Lower leg skin (tissue), 4 donors: ENCODE data around the gene LANCL2. TPM values are rescaled to one million over a fixed set of nuclear protein-coding genes. Genes with fewer than 3 reads are reported as not detected.

Experiments used
- DNase-seq, 2 donors: peaks; one replicate each; pipeline ENCODE4 v3.0.0-alpha.2; 2019; ENCODE audit warnings: low spot score in 2 of 2
- H3K4me3 ChIP-seq: fragments of 200-600 bp; sonication (generic); 2 replicates; pipeline ENCODE4 v1.5.1; 2017; ENCODE audit warnings: mild to moderate bottlenecking, low read depth; ENCODE audit not compliant: poor library complexity, severe bottlenecking
- POLR2A ChIP-seq, 2 donors: fragments of 450-650 bp; IDR thresholded peaks; one replicate each; pipeline ENCODE4 v1.6.1; 2016 to 2017; ENCODE audit warnings: antibody characterized with exemption in 2 of 2, mild to moderate bottlenecking in 1 of 2, moderate library complexity in 1 of 2
- WGBS, 2 donors: methylation state at CpG; one replicate each; pipeline ENCODE4 v1.1.5; 2018; 5-methylcytosine and 5-hydroxymethylcytosine counted together
- intact Hi-C: fragments of 100-400 bp; cut with DNase I; formaldehyde crosslinking; loops from one replicate; pipeline ENCODE4 v1.15.0; 2023; ENCODE audit warnings: low total_unique reads
- total RNA-seq, 4 donors: library from RNA; depleted of rRNA; stranded (reverse); fragments of >200 nt; gene quantifications; one replicate each; pipeline ENCODE4 v1.1.0, GENCODE V29; 2016
- TF ChIP-seq, protein P1 (sequence below), 3 donors: fragments of 450-650 bp; IDR thresholded peaks; one replicate each; pipeline ENCODE4 v1.5.1; 2016; ENCODE audit warnings: antibody characterized with exemption in 3 of 3, mild to moderate bottlenecking in 3 of 3, moderate library complexity in 2 of 3

Gene LANCL2
- total RNA-seq, 4 donors from 2014 or later, result 7.7 to 13.4 (median 11.4) TPM

DNA sequence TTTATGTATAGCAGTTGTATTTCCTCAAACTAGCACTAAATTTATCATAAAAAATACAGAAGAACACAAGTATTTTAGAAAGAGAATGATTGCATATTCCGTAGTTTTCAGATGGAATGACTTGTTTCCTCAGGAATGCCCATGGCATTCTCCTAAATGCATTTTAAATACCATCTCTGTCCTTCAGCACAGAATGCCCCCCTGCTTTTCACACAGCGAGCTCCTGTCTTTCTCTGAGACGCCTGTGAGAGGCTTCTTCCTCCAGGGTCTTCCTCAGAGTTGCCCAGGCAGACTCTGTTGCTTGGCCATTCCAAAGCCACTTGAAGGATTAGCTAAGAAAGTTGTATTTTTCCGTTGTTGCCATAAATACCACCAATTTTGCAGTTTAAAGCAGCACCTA, 10.1 kb downstream of the LANCL2 start:
- intact Hi-C loops, result no loop called here
- TF ChIP-seq, protein P1, sequence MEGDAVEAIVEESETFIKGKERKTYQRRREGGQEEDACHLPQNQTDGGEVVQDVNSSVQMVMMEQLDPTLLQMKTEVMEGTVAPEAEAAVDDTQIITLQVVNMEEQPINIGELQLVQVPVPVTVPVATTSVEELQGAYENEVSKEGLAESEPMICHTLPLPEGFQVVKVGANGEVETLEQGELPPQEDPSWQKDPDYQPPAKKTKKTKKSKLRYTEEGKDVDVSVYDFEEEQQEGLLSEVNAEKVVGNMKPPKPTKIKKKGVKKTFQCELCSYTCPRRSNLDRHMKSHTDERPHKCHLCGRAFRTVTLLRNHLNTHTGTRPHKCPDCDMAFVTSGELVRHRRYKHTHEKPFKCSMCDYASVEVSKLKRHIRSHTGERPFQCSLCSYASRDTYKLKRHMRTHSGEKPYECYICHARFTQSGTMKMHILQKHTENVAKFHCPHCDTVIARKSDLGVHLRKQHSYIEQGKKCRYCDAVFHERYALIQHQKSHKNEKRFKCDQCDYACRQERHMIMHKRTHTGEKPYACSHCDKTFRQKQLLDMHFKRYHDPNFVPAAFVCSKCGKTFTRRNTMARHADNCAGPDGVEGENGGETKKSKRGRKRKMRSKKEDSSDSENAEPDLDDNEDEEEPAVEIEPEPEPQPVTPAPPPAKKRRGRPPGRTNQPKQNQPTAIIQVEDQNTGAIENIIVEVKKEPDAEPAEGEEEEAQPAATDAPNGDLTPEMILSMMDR (IDR thresholded peaks at IDR 0.05), result no peak
- no peak for TF ChIP-seq POLR2A (IDR thresholded peaks at IDR 0.05)
- H3K4me3 ChIP-seq, result no peak overlapping the region
- no peak for DNase-seq
- 84 to 94% methylated on average over 4 of the region's 4 CpGs for WGBS, 2 donors

DNA sequence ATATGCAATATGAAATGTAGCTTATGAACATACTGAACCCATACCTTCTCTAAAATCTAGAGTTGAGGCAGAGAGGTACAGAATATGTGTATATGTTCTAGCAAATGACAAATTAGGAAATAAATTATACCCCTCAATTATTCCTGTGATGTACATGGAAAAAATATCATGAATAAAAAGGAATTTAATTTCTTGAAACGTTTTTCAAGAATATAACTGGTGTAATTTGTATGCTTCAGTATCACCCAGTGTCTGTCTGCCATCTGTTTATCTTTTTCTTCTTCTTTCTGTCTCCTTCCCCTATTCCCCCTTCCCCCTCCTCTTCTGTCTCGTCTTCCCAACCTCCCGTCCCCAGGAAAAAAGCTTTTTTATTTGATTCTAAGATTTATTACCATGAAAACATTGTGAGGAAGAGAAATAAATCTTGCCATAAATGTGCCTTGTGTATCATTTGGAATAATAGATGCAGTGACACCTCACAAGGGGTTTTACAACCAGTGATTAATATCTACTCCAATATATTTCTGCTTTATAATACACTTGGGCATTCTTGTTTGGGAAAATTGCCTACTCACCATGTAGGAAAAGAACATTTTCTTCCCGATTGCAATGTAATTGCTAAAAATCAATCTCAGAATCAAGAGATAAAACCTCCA, 12.2 kb downstream of the LANCL2 start:
- no peak for TF ChIP-seq POLR2A (IDR thresholded peaks at IDR 0.05)
- TF ChIP-seq, protein P1 (IDR thresholded peaks at IDR 0.05), result no peak
- DNase-seq, result no peak
- 65 to 67% methylated on average over 4 of the region's 4 CpGs for WGBS, 2 donors
- intact Hi-C loops, result no loop called here
- H3K4me3 ChIP-seq, result no peak overlapping the region

DNA sequence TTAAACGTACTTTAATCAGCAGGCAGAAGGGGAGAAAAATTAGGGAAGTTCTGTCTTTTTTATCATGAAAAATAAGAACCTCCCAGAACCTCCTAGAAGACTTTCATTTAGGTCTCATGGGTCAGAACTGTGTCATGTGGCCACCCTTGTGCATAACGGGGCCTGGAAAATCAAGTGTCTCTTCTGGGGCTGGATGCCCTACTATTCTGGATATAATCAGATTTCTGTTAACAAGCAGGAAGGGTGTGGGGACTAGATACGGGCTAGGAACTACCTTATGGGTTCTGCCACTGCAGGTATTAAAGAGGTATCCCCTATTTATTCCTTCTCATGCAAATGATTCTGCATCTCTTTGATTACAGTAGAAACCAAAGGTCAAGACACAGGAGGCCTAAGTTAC, 14.1 kb downstream of the LANCL2 start:
- TF ChIP-seq, protein P1 (IDR thresholded peaks at IDR 0.05), result no peak
- TF ChIP-seq POLR2A (IDR thresholded peaks at IDR 0.05), result no peak
- intact Hi-C loops, result no loop called here
- no peak for DNase-seq
- H3K4me3 ChIP-seq, result no peak overlapping the region
- 70 to 89% methylated on average over 3 of the region's 3 CpGs for WGBS, 2 donors

DNA sequence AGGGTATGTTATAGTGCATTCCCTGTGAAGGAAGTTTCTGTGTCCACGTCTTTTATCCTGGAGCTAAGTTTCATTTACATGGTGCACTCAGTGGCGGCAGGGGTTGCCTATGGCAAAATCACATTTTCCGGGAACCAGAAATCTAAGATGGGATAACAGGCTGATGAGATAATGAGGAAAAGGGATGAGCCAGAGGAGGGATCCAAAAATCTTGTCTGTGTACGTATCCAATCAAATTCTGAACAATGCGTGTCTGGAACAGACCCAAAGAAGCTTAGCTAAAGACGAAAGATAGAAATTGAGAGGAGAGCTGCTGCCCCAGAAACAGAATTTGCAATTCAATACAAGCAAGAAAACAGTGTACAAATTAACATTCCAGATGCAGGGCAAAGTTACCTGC, 16.1 kb downstream of the LANCL2 start:
- TF ChIP-seq, protein P1 (IDR thresholded peaks at IDR 0.05), result no peak
- 52 to 79% methylated on average over 6 of the region's 6 CpGs for WGBS, 2 donors
- intact Hi-C loops, result no loop called here
- H3K4me3 ChIP-seq, result no peak overlapping the region
- no peak for DNase-seq

DNA sequence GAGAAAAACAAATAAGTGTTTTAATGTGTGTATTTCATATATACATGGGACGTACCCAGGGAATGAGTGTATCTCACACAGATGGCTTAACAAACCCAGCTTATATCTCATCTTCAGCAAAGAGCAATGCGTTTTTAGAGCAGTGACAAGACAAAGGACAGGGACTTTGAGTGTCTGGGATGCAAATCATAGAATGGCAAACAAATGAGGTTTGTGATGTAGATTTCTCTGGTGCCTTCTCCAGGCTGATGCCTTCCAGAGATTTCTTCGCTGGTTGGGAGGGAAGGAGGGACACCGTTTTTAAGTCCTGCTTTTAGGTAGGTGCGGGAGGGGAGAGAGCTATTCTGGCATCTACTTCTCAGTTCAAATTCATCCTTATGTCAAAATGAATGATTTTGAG, 16.6 kb downstream of the LANCL2 start:
- TF ChIP-seq POLR2A (IDR thresholded peaks at IDR 0.05), result no peak
- TF ChIP-seq, protein P1 (IDR thresholded peaks at IDR 0.05), result no peak
- intact Hi-C loops, result no loop called here
- DNase-seq, result no peak
- 68 to 92% methylated on average over 5 of the region's 5 CpGs for WGBS, 2 donors
- no peak overlapping the region for H3K4me3 ChIP-seq

DNA sequence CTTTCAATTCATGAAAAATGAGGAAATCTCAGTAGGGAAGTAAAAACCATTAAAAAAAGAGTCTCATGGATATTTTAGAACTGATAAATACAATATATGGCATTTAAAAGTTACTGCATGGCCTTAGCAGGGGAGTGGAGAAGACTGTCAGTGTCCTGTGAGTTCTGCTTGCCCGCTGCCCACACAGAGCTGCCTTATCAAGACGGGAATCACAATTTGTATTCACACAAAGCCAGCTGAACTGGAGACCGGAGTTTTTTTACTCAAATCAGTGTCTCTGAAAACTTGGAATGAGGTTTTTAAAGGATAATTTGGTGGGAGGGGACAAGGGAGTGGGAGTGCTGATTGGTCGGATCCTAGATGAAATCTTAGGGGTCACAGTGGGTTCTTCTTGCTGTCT, 17.1 kb downstream of the LANCL2 start:
- intact Hi-C loops, result no loop called here
- no peak for TF ChIP-seq POLR2A (IDR thresholded peaks at IDR 0.05)
- TF ChIP-seq, protein P1 (IDR thresholded peaks at IDR 0.05), result no peak
- WGBS, 2 donors, result 80 to 94% methylated on average over 4 of the region's 4 CpGs
- no peak overlapping the region for H3K4me3 ChIP-seq
- DNase-seq, result no peak
